ENCODE measurements around the gene APCDD1.
"Not testable (repeated sequence)": the region's sequence is repeated elsewhere in the genome, so short reads cannot be mapped to it uniquely, and the experiment has no call there.

The APCDD1 gene

DNA sequence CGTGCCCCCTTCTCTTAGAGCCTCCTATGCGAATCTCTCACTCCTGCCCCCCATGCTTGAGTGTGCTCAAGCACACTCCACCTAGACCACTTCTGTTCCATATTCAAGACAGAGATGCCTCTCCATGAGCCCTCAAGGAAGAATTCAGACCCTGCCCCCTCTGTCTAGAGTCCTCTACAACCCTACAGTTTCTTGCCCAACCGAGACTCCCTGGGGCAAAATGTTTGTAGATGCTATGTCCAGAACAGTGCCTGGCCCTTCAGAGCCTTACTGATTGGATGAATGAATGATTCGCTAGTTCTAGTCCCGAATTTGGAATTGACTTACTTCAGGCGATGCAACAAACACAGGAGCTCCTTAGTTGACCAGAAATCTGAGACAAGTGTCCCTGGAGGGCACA, 8.7 kb downstream of the APCDD1 start:
- no peak for DNase-seq (ENCODE audit: low spot score)

- no peak for DNase-seq (ENCODE audit: low spot score)
Observed at GRCh38 chr18:10463741-10464140, 9.3 kb downstream of the APCDD1 start.

- not testable (repeated sequence) for DNase-seq (ENCODE audit: low spot score)
Observed at GRCh38 chr18:10464161-10464648, 9.8 kb downstream of the APCDD1 start.

- DNase-seq (ENCODE audit: low spot score), result no peak
Observed at GRCh38 chr18:10465174-10465939, 10.9 kb downstream of the APCDD1 start.

GRCh38 chr18:10470429-10470828, 16.0 kb downstream of the APCDD1 start:
- DNase-seq (ENCODE audit: low spot score), result no peak

DNA sequence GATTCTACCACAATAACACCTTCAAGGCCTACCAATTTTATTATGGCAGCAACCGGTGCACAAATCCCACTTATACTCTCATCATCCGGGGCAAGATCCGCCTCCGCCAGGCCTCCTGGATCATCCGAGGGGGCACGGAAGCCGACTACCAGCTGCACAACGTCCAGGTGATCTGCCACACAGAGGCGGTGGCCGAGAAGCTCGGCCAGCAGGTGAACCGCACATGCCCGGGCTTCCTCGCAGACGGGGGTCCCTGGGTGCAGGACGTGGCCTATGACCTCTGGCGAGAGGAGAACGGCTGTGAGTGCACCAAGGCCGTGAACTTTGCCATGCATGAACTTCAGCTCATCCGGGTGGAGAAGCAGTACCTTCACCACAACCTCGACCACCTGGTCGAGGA, 17.1 kb downstream of the APCDD1 start:
- no peak for DNase-seq (ENCODE audit: low spot score)

- no peak for DNase-seq (ENCODE audit: low spot score)
Observed at GRCh38 chr18:10473132-10473531, 18.7 kb downstream of the APCDD1 start.

DNA sequence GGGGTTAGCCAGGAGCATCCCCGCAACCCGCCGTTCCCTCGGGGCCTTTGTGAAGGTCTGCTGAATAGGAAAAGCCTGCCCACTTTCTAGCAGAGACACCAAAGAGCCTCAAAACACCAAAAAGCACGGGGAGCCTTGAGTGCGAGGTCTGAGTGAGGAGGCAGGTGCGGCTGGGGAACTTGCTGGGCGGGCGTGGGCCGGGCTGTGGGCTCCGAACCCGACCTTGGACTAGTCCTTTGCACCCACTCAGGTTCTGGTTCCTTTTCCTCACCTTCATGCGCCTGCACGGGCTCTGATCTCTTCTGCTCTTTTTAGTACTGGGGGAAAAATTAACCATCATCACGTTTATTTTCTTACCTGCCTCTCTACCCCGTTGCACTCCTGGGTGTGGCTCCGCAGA, 19.9 kb downstream of the APCDD1 start:
- DNase-seq (ENCODE audit: low spot score), result no peak

- no peak for DNase-seq (ENCODE audit: low spot score)
Observed at GRCh38 chr18:10475276-10475653, 20.8 kb downstream of the APCDD1 start.

GRCh38 chr18:10475654-10476291, 21.3 kb downstream of the APCDD1 start:
- no peak for DNase-seq (ENCODE audit: low spot score)

- no peak for DNase-seq (ENCODE audit: low spot score)
Observed at GRCh38 chr18:10476338-10476791, 21.9 kb downstream of the APCDD1 start.

DNA sequence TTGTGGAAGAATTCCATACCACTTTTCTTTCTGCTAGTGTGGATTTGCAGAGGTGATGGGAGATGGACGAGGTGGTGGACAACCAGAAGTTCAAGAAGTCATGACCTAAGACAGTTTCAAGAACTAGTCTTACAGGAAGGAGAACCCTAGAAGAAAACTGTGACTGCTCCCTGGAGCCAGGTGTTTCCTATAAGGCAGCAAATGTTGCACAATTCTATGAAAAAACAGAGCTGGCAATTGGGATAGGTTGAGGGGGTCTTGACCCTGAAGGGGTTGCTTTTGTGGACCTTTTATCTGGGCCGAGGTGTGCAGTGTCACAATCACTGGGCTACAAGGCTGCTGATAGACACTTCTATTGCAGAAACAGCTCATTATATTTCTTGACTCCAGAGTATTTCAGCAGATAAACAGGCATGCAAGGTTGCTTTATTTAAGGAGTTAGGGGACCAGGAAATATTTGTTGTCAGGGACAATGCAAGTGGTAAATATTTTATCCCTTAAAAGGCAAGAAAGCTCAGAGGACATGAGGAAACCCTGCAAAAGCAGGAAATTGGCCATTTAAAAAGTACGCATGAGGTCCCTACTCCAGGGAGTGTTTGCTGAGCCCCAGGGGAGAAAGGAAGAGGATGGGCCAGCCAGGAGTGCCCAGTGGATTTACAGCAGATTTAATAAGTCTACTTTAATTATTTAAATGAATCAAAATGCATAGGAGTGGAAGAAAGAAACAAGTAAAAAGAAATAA, 22.9 kb downstream of the APCDD1 start:
- no peak for DNase-seq (ENCODE audit: low spot score)

DNA sequence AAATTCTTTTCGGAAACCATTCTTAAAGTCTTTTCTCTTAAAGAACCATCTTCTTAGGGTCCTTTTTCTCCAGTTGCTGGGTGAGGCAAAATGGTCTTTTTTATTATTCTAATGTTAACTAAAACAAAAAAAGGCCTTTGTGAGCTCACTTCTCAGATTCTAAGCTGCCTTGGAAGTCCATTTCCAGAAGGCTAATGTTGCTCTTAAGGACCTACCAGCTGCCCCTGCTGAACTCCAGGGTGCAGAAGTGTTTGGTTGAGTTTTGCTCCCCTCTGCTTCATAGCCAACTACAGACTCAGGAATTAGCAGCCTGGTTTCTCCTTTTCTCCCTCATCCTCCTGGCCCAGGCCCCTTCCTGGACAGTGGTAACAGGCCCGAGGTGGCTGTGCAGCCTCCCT, 23.4 kb downstream of the APCDD1 start:
- no peak for DNase-seq (ENCODE audit: low spot score)

DNA sequence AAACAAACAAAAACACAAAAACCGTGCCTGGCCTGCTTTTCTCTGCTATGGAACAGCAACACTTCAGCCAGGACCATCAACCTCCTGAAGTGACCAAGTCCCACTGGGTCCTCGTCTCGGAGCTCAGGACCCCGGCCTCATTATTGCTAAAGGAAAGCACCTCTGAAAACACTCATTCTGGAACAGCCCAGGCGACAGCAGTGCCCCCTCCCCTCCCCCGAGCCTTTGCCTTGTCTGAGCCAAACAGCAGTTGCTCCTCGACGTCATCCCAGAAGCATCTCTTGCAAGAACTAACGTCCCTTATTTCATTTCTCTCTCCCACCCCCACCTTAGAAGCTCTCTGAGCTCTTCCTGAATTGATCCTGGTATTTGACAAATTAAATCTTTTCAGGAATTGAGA, 27.4 kb downstream of the APCDD1 start:
- no peak for DNase-seq (ENCODE audit: low spot score)

GRCh38 chr18:10482363-10482984, 28.0 kb downstream of the APCDD1 start:
- no peak for DNase-seq (ENCODE audit: low spot score)

DNA sequence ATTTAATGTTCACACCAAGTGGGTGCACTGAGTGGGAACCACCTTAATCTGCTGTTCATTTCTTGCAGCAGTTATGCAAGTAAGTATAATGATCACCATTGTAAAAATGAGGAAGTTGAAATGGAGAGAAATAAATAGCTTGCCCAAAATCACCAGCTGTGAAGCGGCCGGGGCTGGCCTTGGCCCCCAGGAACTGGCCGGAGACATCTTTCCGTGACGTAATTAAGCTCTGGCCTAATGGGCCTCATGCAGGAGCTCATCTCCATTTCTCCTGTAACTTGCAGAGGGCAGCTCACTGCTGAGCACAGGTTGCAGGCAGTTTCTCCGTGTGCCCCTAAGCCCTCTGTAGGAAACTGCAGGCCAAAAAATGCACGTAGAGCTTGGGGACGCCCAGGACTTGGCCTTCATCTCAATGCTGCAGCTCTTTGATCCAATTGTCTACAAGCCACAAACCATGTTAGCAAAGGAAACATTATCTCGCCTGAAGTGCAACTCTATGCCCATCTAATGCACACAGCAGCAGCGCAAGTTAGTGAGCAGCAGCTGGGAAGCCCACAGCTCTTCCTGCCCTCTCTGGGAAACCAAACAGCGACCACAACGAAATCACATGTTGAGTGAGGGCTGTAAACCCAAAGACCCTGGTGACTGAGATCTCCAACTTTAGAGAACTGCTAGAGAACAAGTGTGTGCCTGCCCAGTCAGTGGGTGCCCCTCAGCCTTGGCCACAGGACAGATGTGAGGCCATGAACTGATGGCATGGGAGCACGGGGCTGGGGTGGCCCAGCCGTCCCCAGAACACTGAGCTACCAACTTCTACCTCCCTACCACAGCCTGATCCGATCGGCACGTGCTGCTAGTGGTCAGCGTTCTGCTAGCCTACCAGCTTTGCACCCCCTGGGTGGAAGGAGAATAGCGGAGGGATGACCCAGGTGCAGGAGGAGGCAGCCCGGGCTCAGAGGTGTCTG, 28.8 kb downstream of the APCDD1 start:
- no peak for DNase-seq (ENCODE audit: low spot score)

- DNase-seq (ENCODE audit: low spot score), result no peak
Observed at GRCh38 chr18:10485475-10485874, 31.0 kb downstream of the APCDD1 start.

- no peak for DNase-seq (ENCODE audit: low spot score)
Observed at GRCh38 chr18:10486362-10486761, 31.9 kb downstream of the APCDD1 start.

- DNase-seq (ENCODE audit: low spot score), result no peak
Observed at GRCh38 chr18:10487154-10487553, 32.7 kb downstream of the APCDD1 start.

GRCh38 chr18:10488017-10488416, 33.6 kb downstream of the APCDD1 start:
- no peak for DNase-seq (ENCODE audit: low spot score)
